Panc1 (cell line): Measurements from ENCODE around the gene DUSP16.

Experiments
- POLR2AphosphoS5 ChIP-seq: IDR thresholded peaks from 2 replicates; pipeline ENCODE4 v1.6.1; 2012; ENCODE audit warnings: mild to moderate bottlenecking, low read depth, low read length, moderate library complexity
- REST ChIP-seq, 2 experiments: IDR thresholded peaks; 2 replicates each; pipeline ENCODE4 v1.6.1; 2011 to 2012; ENCODE audit warnings: low read depth in 2 of 2, control low read depth in 1 of 2, low read length in 1 of 2, mild to moderate bottlenecking in 1 of 2, moderate library complexity in 1 of 2; ENCODE audit not compliant: insufficient read depth in 1 of 2
- SIN3A ChIP-seq: IDR thresholded peaks from 2 replicates; pipeline ENCODE4 v1.6.1; 2012; ENCODE audit warnings: low read depth, mild to moderate bottlenecking, low read length, moderate library complexity, borderline replicate concordance; ENCODE audit not compliant: insufficient read depth
- TCF7L2 ChIP-seq: IDR thresholded peaks from 2 replicates; pipeline ENCODE4 v1.6.1; 2011; ENCODE audit warnings: mild to moderate bottlenecking, low read depth, low read length, inconsistent platforms
- TF ChIP-seq, protein P1 (sequence below): fragments of 450-650 bp; IDR thresholded peaks from 2 replicates; pipeline ENCODE4 v1.5.1; 2017; ENCODE audit warnings: mild to moderate bottlenecking

GRCh38 chr12:12452326-12452902 lies 110.2 kb downstream of the DUSP16 start:
- TF ChIP-seq, protein P1, sequence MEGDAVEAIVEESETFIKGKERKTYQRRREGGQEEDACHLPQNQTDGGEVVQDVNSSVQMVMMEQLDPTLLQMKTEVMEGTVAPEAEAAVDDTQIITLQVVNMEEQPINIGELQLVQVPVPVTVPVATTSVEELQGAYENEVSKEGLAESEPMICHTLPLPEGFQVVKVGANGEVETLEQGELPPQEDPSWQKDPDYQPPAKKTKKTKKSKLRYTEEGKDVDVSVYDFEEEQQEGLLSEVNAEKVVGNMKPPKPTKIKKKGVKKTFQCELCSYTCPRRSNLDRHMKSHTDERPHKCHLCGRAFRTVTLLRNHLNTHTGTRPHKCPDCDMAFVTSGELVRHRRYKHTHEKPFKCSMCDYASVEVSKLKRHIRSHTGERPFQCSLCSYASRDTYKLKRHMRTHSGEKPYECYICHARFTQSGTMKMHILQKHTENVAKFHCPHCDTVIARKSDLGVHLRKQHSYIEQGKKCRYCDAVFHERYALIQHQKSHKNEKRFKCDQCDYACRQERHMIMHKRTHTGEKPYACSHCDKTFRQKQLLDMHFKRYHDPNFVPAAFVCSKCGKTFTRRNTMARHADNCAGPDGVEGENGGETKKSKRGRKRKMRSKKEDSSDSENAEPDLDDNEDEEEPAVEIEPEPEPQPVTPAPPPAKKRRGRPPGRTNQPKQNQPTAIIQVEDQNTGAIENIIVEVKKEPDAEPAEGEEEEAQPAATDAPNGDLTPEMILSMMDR, result no peak
- TF ChIP-seq POLR2AphosphoS5 (no peak), SIN3A (no peak), REST (IDR thresholded peaks at IDR 0.05; ENCODE audit: insufficient read depth in 1 of 2, low read depth in 2 of 2, low read length in 1 of 2) (no peak), TCF7L2 (no peak)
